ENCODE measurements around the gene GNG4. TPM values are rescaled to one million over a fixed set of nuclear protein-coding genes. Genes with fewer than 3 reads are reported as not detected.
"Not testable (repeated sequence)": the region's sequence is repeated elsewhere in the genome, so short reads cannot be mapped to it uniquely, and the experiment has no call there.

The GNG4 gene
- total RNA-seq, 1 donor: under 0.01 TPM

GRCh38 chr1:235640580-235640979 lies 9.0 kb downstream of the GNG4 start:
- TF ChIP-seq CTCF (IDR thresholded peaks at IDR 0.05; ENCODE audit: extremely low read depth, low read depth, low read length): no peak
- H3K9me3 ChIP-seq (ENCODE audit: low read depth, low read length): no peaks in the 10 kb centered on the region
- no peaks in the 10 kb centered on the region for H3K36me3 ChIP-seq (ENCODE audit: insufficient read depth, low read length)
- no peak overlapping the region for H3K27ac ChIP-seq (ENCODE audit: low read depth, low read length)
- no peak for DNase-seq (ENCODE audit: insufficient read length, low spot score, missing footprints)
- H3K79me2 ChIP-seq (ENCODE audit: insufficient read depth, low read length): no peaks in the 10 kb centered on the region
- H3K27me3 ChIP-seq (ENCODE audit: insufficient read depth, low read length): peaks cover 7% of the 10 kb centered on the region
- no peaks in the 10 kb centered on the region for H4K20me1 ChIP-seq (ENCODE audit: insufficient read depth, low read length)
- no peak overlapping the region for H2AFZ ChIP-seq (ENCODE audit: low read length)
- H3K4me1 ChIP-seq (ENCODE audit: insufficient read depth, low read length): no peaks in the 10 kb centered on the region
- no peak overlapping the region for H3K4me3 ChIP-seq (ENCODE audit: insufficient read depth, low read length)
- H3K4me2 ChIP-seq (ENCODE audit: insufficient read depth, low read length): no peak overlapping the region

DNA sequence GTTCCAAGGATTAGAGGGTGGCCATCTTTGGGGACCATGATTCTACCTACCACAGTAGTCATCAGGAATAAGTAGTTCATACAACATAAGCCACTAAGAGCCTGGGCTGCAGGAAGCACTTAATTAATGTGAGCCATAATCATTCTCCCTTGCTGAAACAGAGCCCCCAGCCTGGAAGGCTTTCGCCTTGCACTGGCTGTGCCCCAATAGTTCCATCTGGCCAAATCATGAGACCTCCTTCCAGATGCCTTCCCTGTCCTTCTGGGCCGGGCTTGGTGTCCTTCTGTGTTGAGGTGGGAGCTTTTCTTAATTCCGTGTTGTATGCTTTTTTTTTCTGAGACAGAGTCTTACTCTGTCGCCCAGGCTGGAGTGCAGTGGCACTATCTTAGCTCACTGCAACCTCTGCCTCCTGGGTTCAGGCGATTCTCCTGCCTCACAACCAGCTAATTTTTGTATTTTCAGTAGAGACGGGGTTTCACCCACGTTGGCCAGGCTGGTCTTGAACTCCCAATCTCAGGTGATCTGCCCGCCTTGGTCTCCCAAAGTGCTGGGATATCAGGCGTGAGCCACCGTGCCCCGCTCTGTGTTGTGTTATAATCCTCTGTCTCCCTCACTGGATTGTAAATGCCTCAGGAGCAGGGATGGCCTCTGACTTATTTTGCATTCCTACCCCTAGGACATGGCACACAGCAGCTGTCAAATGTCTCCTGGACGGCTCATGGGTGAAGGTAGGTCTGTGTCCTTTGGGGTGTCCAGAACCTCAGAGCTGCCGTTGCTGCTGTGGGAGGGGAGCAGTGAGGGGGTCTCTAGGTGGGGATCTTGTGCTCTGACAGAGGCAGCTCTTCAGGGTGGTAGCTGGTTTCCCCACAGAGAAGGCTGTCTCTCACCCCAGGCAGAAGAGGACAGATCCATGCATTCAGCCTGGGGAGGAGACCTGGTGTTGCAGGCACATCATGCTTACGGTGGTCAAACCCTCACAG lies 10.1 kb downstream of the GNG4 start:
- H2AFZ ChIP-seq (ENCODE audit: low read length): no peak overlapping the region
- no peak overlapping the region for H3K27ac ChIP-seq (ENCODE audit: low read depth, low read length)
- no peaks in the 10 kb centered on the region for H3K79me2 ChIP-seq (ENCODE audit: insufficient read depth, low read length)
- H3K4me1 ChIP-seq (ENCODE audit: insufficient read depth, low read length): no peaks in the 10 kb centered on the region
- H3K9me3 ChIP-seq (ENCODE audit: low read depth, low read length): no peaks in the 10 kb centered on the region
- no peak for DNase-seq (ENCODE audit: insufficient read length, low spot score, missing footprints)
- H3K36me3 ChIP-seq (ENCODE audit: insufficient read depth, low read length): no peaks in the 10 kb centered on the region
- no peak overlapping the region for H3K4me2 ChIP-seq (ENCODE audit: insufficient read depth, low read length)
- no peak for TF ChIP-seq CTCF (IDR thresholded peaks at IDR 0.05; ENCODE audit: extremely low read depth, low read depth, low read length)
- no peaks in the 10 kb centered on the region for H4K20me1 ChIP-seq (ENCODE audit: insufficient read depth, low read length)
- H3K4me3 ChIP-seq (ENCODE audit: insufficient read depth, low read length): no peak overlapping the region
- H3K27me3 ChIP-seq (ENCODE audit: insufficient read depth, low read length): peaks cover 7% of the 10 kb centered on the region

GRCh38 chr1:235638612-235639011 lies 11.0 kb downstream of the GNG4 start:
- not testable (repeated sequence) for H3K27ac ChIP-seq (ENCODE audit: low read depth, low read length); H3K36me3 ChIP-seq (ENCODE audit: insufficient read depth, low read length); H3K4me2 ChIP-seq (ENCODE audit: insufficient read depth, low read length)

GRCh38 chr1:235637756-235638534 lies 11.6 kb downstream of the GNG4 start:
- Histone ChIP-seq H3K27me3 (ENCODE audit: insufficient read depth, low read length) (peaks cover 10% of the 10 kb centered on the region), H4K20me1 (ENCODE audit: insufficient read depth, low read length) (no peaks in the 10 kb centered on the region), H3K79me2 (ENCODE audit: insufficient read depth, low read length) (no peaks in the 10 kb centered on the region), H3K36me3 (ENCODE audit: insufficient read depth, low read length) (no peaks in the 10 kb centered on the region), H3K4me1 (ENCODE audit: insufficient read depth, low read length) (peaks cover 4% of the 10 kb centered on the region), H3K4me3 (ENCODE audit: insufficient read depth, low read length) (no peak overlapping the region), H3K27ac (ENCODE audit: low read depth, low read length) (no peak overlapping the region), H3K4me2 (ENCODE audit: insufficient read depth, low read length) (no peak overlapping the region), H2AFZ (ENCODE audit: low read length) (no peak overlapping the region), H3K9me3 (ENCODE audit: low read depth, low read length) (no peaks in the 10 kb centered on the region)
- no peak for TF ChIP-seq CTCF (IDR thresholded peaks at IDR 0.05; ENCODE audit: extremely low read depth, low read depth, low read length)
- no peak for DNase-seq (ENCODE audit: insufficient read length, low spot score, missing footprints)

More at GRCh38 chr1:235638612-235639011, 11.0 kb downstream of the GNG4 start:
- H2AFZ ChIP-seq (ENCODE audit: low read length); DNase-seq (ENCODE audit: insufficient read length, low spot score, missing footprints); H3K4me1 ChIP-seq (ENCODE audit: insufficient read depth, low read length); H3K4me3 ChIP-seq (ENCODE audit: insufficient read depth, low read length); H3K27me3 ChIP-seq (ENCODE audit: insufficient read depth, low read length); H3K9me3 ChIP-seq (ENCODE audit: low read depth, low read length); H3K79me2 ChIP-seq (ENCODE audit: insufficient read depth, low read length); H4K20me1 ChIP-seq (ENCODE audit: insufficient read depth, low read length): not testable (repeated sequence)

Data from osteoblast (primary cell).